ENCODE measurements around the gene GARS1.

The GARS1 gene

DNA sequence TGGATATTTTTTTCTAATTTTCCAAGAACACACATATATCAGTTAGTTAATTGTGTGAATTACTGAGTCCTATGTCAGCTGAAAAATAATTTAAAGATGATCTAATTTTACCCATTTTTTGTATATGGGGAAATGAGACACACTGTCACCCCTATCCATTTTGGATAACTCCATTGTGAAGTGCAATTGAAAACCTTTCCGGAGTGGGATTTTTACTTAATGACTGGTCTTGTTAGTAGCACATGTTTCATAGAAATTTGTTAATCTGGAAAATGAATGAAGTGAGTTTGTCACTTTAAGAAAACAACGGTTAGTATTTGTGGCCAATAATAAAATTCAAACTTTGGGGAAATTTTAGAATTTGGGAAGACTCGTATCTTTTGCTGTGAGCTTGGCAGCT is 2.0 kb downstream of the GARS1 start (continued):
- TF ChIP-seq BCL11A (tag by site-specific recombination; IDR thresholded peaks at IDR 0.05; ENCODE audit: low read depth), result no peak
- no peak for TF ChIP-seq ZNF48 (tag by site-specific recombination; IDR thresholded peaks at IDR 0.05)
- no peak for TF ChIP-seq ZIC2 (tag by site-specific recombination; IDR thresholded peaks at IDR 0.05)
- TF ChIP-seq, protein P1, sequence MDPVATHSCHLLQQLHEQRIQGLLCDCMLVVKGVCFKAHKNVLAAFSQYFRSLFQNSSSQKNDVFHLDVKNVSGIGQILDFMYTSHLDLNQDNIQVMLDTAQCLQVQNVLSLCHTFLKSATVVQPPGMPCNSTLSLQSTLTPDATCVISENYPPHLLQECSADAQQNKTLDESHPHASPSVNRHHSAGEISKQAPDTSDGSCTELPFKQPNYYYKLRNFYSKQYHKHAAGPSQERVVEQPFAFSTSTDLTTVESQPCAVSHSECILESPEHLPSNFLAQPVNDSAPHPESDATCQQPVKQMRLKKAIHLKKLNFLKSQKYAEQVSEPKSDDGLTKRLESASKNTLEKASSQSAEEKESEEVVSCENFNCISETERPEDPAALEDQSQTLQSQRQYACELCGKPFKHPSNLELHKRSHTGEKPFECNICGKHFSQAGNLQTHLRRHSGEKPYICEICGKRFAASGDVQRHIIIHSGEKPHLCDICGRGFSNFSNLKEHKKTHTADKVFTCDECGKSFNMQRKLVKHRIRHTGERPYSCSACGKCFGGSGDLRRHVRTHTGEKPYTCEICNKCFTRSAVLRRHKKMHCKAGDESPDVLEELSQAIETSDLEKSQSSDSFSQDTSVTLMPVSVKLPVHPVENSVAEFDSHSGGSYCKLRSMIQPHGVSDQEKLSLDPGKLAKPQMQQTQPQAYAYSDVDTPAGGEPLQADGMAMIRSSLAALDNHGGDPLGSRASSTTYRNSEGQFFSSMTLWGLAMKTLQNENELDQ (tag by site-specific recombination; IDR thresholded peaks at IDR 0.05; ENCODE audit: low read depth), result no peak
- no peak for TF ChIP-seq TCF7L2 (IDR thresholded peaks at IDR 0.05; ENCODE audit: borderline replicate concordance, low read depth, low read length)
- TF ChIP-seq ZNF571 (tag by site-specific recombination; IDR thresholded peaks at IDR 0.05), result no peak
- TF ChIP-seq REPIN1 (tag by site-specific recombination; IDR thresholded peaks at IDR 0.05; ENCODE audit: low read depth), result no peak
- no peak for TF ChIP-seq AEBP2 (tag by site-specific recombination; IDR thresholded peaks at IDR 0.05; ENCODE audit: borderline replicate concordance)
- TF ChIP-seq ZSCAN5A (tag by site-specific recombination; IDR thresholded peaks at IDR 0.05), result no peak

- Histone ChIP-seq H3K4me1 (ENCODE audit: control insufficient read depth, insufficient read depth, low read length) (peaks cover 8% of the 10 kb centered on the region), H3K9me3 (ENCODE audit: control insufficient read depth, insufficient read depth, low read depth, low read length) (no peaks in the 10 kb centered on the region), H3K27ac (ENCODE audit: extremely low read depth, low read depth, low read length) (no peak overlapping the region), H3K4me3 (ENCODE audit: low read depth, low read length) (no peak overlapping the region), H3K36me3 (ENCODE audit: control insufficient read depth in 2 of 2, insufficient read depth in 1 of 2, low read length in 2 of 2) (peaks cover 36% of the 10 kb centered on the region in 2 experiments)
- TF ChIP-seq ZBTB20 (tag by site-specific recombination; IDR thresholded peaks at IDR 0.05), result no peak
- TF ChIP-seq ZNF776 (tag by site-specific recombination; IDR thresholded peaks at IDR 0.05; ENCODE audit: borderline replicate concordance), result no peak
- TF ChIP-seq BCL11B (tag by site-specific recombination; IDR thresholded peaks at IDR 0.05; ENCODE audit: low read depth), result no peak
- TF ChIP-seq ZNF292 (tag by site-specific recombination; IDR thresholded peaks at IDR 0.05; ENCODE audit: borderline replicate concordance, low read depth), result no peak
- TF ChIP-seq ZNF549 (tag by site-specific recombination; IDR thresholded peaks at IDR 0.05), result no peak
- TF ChIP-seq ZNF404 (tag by site-specific recombination; IDR thresholded peaks at IDR 0.05), result no peak
- no peak for TF ChIP-seq ZNF133 (tag by site-specific recombination; IDR thresholded peaks at IDR 0.05)
- no peak for TF ChIP-seq ZNF121 (tag by site-specific recombination; IDR thresholded peaks at IDR 0.05)
- no peak for TF ChIP-seq ZNF433 (tag by site-specific recombination; IDR thresholded peaks at IDR 0.05; ENCODE audit: low read depth)
- TF ChIP-seq ZNF785 (tag by site-specific recombination; IDR thresholded peaks at IDR 0.05), result no peak
- TF ChIP-seq ZNF426 (tag by site-specific recombination; IDR thresholded peaks at IDR 0.05), result no peak
- TF ChIP-seq ZNF830 (tag by site-specific recombination; IDR thresholded peaks at IDR 0.05; ENCODE audit: low read depth), result no peak
- TF ChIP-seq, protein P2, sequence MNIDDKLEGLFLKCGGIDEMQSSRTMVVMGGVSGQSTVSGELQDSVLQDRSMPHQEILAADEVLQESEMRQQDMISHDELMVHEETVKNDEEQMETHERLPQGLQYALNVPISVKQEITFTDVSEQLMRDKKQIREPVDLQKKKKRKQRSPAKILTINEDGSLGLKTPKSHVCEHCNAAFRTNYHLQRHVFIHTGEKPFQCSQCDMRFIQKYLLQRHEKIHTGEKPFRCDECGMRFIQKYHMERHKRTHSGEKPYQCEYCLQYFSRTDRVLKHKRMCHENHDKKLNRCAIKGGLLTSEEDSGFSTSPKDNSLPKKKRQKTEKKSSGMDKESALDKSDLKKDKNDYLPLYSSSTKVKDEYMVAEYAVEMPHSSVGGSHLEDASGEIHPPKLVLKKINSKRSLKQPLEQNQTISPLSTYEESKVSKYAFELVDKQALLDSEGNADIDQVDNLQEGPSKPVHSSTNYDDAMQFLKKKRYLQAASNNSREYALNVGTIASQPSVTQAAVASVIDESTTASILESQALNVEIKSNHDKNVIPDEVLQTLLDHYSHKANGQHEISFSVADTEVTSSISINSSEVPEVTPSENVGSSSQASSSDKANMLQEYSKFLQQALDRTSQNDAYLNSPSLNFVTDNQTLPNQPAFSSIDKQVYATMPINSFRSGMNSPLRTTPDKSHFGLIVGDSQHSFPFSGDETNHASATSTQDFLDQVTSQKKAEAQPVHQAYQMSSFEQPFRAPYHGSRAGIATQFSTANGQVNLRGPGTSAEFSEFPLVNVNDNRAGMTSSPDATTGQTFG (tag by site-specific recombination; IDR thresholded peaks at IDR 0.05; ENCODE audit: borderline replicate concordance), result no peak
- ChIA-PET CTCF (interaction anchor here (0.6 kb wide), 1 partner anchor 31 kb away, joined by 3 read pairs; no protein-coding TSS in a partner anchor), POLR2A (no interaction called here)
Measured at GRCh38 chr7:30598121-30598876, 3.6 kb downstream of the GARS1 start.
